Activated T-cell treated with anti-CD3 and anti-CD28 coated beads, Interleukin-2, amount 50 U/mL, for 4 hours (primary cell): ENCODE data around the gene UBXN10. TPM values are rescaled to one million over a fixed set of nuclear protein-coding genes. Genes with fewer than 3 reads are reported as not detected.

Experiments used
- ATAC-seq, 2 donors: fragments of 200-7000 bp; cut with Tn5 transposase; one replicate each; pipeline ENCODE4 v1.10.0; 2021
- DNase-seq: peaks from one replicate; pipeline ENCODE4 v3.0.0-alpha.2; 2020
- H3K27me3 Mint-ChIP-seq: one replicate; pipeline ENCODE4 v1.8.0; 2021; ENCODE audit warnings: low read depth, mixed read lengths
- H3K36me3 Mint-ChIP-seq: one replicate; pipeline ENCODE4 v1.8.0; 2022; ENCODE audit warnings: mixed read lengths; ENCODE audit not compliant: insufficient read depth
- H3K4me1 Mint-ChIP-seq: one replicate; pipeline ENCODE4 v1.8.0; 2021; ENCODE audit warnings: low read depth, mixed read lengths
- H3K4me3 Mint-ChIP-seq: one replicate; pipeline ENCODE4 v1.8.0; 2021; ENCODE audit warnings: mild to moderate bottlenecking, moderate library complexity, mixed read lengths
- H3K9me3 Mint-ChIP-seq: one replicate; pipeline ENCODE4 v1.8.0; 2021; ENCODE audit warnings: mixed read lengths
- total RNA-seq, 3 donors: library from RNA; stranded (reverse); gene quantifications; one replicate each; pipeline ENCODE4 v1.2.1, GENCODE V29; 2021

The UBXN10 gene
- total RNA-seq, 3 donors from 2014 or later = 0.18 to 0.50 (median 0.33) TPM

DNA sequence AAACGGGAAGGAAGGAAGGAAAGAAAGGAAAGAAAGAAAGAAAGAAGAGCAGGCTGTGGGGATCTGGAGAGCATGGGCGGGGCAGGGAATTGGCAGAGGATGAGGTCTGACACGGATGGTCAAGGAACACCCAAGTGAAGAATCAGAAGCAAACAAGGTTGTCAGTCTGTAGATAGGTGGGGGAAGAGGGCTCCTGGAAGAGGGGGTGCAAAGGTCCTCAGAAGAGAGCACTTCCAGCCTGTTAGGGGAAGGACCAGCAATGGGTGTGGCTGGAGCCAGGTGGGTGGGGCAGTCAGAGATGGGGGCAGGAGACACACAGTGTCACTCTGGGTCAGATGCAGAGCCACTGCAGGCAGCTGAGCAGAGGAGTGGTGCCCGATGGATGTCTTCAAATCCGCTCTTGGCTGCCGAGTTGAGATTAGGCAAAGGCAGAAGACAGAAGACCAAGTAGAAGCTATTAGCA lies 11.5 kb downstream of the UBXN10 start:
- no peak overlapping the region for H3K4me3 Mint-ChIP-seq
- peaks cover 2% of the 10 kb centered on the region for H3K4me1 Mint-ChIP-seq
- DNase-seq (no peak), ATAC-seq (no peak)
- peaks cover 15% of the 10 kb centered on the region for H3K27me3 Mint-ChIP-seq
- no peaks in the 10 kb centered on the region for H3K9me3 Mint-ChIP-seq
- no peaks in the 10 kb centered on the region for H3K36me3 Mint-ChIP-seq

DNA sequence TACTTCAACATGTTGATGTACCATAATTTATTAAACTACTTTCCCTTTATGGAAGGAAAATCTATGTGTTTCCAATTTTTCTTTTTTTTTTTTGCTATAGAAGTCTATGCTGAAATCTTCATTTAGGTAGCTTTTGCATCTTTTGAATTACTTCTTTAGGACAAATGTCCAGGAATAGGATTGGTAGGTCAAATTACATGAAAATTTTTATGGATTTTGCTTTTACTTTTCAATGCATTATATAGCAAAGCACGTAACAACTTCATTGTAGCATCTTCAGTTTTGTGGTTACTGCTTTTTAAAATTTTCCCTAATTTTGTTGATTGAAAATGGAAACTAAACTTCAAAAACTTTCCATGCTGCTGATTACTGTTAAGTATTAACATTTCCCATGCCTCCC lies 12.4 kb downstream of the UBXN10 start:
- peaks cover 2% of the 10 kb centered on the region for H3K4me1 Mint-ChIP-seq
- no peaks in the 10 kb centered on the region for H3K9me3 Mint-ChIP-seq
- DNase-seq (no peak), ATAC-seq (no peak)
- H3K4me3 Mint-ChIP-seq = no peak overlapping the region
- H3K27me3 Mint-ChIP-seq = peaks cover 16% of the 10 kb centered on the region
- no peaks in the 10 kb centered on the region for H3K36me3 Mint-ChIP-seq

DNA sequence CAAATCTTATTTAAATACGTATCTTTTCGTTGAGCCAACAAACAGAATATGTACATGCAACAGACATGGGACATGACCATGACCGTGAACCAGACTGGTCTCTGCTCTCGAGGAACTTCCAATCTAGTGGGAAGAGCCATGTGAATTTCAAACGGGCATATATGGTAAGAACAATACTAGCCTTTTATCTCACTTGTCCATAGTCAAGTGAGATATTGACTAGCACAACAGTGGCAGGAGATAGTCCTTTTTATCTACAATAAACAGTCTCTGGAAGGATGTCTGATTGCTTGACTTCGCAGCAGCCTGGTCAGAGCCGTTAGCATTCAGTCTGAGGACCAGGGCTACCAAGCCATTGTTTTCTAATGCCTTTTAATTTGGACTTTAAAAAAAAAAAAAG lies 13.0 kb downstream of the UBXN10 start:
- DNase-seq = no peak
- no peak overlapping the region for H3K4me3 Mint-ChIP-seq
- H3K36me3 Mint-ChIP-seq = no peaks in the 10 kb centered on the region
- peaks cover 16% of the 10 kb centered on the region for H3K27me3 Mint-ChIP-seq
- H3K9me3 Mint-ChIP-seq = no peaks in the 10 kb centered on the region
- H3K4me1 Mint-ChIP-seq = peaks cover 2% of the 10 kb centered on the region
- ATAC-seq = no peak

DNA sequence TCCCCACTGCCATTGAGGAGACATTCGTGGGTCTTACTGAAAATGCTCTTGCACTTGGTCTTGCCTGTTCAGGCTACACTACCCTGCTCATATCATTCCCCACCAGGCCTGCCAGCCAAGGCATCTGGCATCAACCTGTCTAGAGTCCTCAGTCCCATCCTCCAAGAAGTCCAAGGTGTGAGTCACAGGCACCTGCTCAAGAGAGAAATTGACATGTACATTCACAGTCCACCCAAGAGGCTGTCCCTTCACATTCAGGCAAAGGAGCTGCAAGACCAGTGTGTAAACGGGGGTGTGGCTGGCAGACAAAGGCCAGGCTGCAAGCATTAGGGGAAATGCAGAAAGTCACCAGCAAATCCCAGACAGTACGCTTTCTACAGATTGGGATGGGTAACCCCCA lies 13.5 kb downstream of the UBXN10 start:
- Mint-ChIP-seq H3K9me3 (no peaks in the 10 kb centered on the region), H3K27me3 (peaks cover 16% of the 10 kb centered on the region), H3K4me1 (peaks cover 2% of the 10 kb centered on the region), H3K36me3 (no peaks in the 10 kb centered on the region), H3K4me3 (no peak overlapping the region)
- no peak for ATAC-seq
- DNase-seq = no peak

DNA sequence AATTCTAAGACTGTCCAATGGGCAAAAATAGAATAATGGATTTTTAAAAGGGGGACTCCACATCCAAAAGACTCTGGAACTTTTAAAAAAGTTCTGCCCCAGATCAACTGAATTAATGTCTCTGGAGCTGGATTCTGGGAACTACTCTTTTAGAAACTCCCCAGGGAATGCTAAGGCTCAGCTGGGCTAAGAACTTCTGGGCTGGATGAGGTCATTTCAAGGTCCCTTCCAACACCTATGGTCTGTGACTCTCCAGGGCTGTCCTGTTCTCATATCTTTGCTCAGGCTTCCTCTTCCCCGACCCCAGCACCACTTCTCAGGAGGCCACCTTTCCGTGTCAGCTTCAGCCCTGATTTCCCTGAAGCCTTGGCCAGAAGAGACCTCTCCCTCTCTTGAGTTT lies 13.9 kb downstream of the UBXN10 start:
- no peak for ATAC-seq
- Mint-ChIP-seq H3K27me3 (peaks cover 16% of the 10 kb centered on the region), H3K9me3 (no peaks in the 10 kb centered on the region)

DNA sequence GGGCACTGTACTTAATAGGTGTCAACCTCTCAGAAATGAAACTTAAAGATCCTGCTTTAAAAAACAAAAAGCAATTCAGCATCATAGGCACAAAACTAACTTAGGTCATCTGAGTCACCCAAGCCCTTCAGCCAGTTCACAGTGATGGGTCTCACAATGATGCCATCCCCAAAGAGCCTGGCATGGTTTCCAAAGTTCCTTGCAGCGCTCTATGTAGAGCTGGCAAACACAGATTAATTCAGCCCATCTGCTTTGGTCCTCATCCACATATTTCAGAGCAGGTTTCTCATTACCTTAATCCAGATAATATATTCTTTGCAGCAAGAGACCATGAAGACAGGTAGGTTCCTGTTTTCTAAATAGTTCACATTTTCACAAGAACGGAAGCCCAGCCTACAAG lies 15.1 kb downstream of the UBXN10 start:
- Mint-ChIP-seq H3K27me3 (peaks cover 9% of the 10 kb centered on the region), H3K9me3 (no peaks in the 10 kb centered on the region), H3K4me1 (no peaks in the 10 kb centered on the region), H3K36me3 (no peaks in the 10 kb centered on the region), H3K4me3 (no peak overlapping the region)
- DNase-seq (no peak), ATAC-seq (no peak)

More for the DNA sequence above, 13.9 kb downstream of the UBXN10 start:
- Mint-ChIP-seq H3K4me3 (no peak overlapping the region), H3K4me1 (peaks cover 2% of the 10 kb centered on the region), H3K36me3 (no peaks in the 10 kb centered on the region)
- no peak for DNase-seq

DNA sequence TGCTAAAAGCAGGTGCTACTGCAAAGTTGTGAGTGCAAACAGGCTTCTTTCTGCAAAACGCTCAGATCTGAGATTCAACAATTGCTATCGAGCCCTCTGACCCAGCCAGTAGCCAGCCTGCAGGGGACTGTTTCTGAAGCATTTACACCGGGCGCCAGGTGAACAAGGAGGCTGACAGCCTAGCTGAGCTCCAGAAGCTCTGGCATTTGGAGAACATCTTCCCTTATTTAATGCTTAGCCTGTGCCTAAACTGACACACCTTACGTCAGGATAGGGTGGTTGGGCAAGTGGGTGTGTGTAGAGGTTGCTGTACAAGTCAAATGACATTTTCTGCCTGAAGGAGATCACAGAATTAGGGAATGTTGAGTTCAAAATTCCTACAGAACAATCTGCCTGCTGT lies 16.3 kb downstream of the UBXN10 start:
- H3K9me3 Mint-ChIP-seq = no peaks in the 10 kb centered on the region
- H3K36me3 Mint-ChIP-seq = no peaks in the 10 kb centered on the region
- no peaks in the 10 kb centered on the region for H3K4me1 Mint-ChIP-seq
- peaks cover 5% of the 10 kb centered on the region for H3K27me3 Mint-ChIP-seq
- H3K4me3 Mint-ChIP-seq = no peak overlapping the region
- DNase-seq = no peak
- ATAC-seq = no peak

DNA sequence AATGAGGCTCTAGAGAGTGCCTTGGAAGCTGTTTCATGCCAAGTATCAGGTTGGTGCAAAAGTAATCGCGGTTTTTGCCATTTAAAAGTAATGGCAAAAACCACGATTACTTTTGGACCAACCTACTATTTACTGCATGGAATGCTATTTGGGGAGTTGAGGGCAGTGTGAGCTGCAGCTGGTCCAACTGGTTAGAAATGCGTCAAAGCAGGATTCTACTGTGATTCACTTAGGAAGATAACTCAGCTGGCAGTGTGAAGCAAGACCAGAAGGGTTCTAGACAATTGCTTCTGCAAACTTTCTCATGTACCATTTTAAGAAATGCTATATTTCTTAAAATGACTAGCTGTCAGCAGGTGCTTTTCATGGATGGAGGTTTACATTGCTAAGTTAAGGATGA lies 21.6 kb downstream of the UBXN10 start:
- DNase-seq (no peak), ATAC-seq (no peak)
- no peaks in the 10 kb centered on the region for H3K9me3 Mint-ChIP-seq
- H3K27me3 Mint-ChIP-seq = peaks cover 16% of the 10 kb centered on the region
- peaks cover 5% of the 10 kb centered on the region for H3K4me1 Mint-ChIP-seq
- no peaks in the 10 kb centered on the region for H3K36me3 Mint-ChIP-seq
- H3K4me3 Mint-ChIP-seq = no peak overlapping the region

DNA sequence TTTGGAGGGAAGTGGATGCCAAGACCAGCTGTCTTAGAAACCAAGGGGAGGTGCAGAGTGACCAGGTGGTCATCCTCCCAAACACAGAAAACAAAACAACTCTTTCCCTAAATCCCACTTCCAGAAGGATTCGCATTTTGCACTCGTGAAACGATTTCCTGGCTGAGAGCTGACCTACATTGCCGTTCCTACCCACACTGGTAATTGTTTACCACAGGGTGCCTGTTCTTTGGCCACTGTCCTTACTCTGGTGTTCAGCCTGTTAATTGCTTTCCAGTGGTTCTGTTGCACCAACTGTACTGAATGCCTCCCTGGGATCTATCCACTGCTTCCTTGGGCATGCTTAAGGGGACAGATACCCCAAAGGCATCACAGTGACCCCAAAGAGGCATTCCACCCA lies 23.6 kb downstream of the UBXN10 start:
- H3K27me3 Mint-ChIP-seq = peaks cover 24% of the 10 kb centered on the region
- no peaks in the 10 kb centered on the region for H3K9me3 Mint-ChIP-seq
- H3K36me3 Mint-ChIP-seq = no peaks in the 10 kb centered on the region
- peaks cover 9% of the 10 kb centered on the region for H3K4me1 Mint-ChIP-seq
- no peak for ATAC-seq
- no peak for DNase-seq
- H3K4me3 Mint-ChIP-seq = no peak overlapping the region

DNA sequence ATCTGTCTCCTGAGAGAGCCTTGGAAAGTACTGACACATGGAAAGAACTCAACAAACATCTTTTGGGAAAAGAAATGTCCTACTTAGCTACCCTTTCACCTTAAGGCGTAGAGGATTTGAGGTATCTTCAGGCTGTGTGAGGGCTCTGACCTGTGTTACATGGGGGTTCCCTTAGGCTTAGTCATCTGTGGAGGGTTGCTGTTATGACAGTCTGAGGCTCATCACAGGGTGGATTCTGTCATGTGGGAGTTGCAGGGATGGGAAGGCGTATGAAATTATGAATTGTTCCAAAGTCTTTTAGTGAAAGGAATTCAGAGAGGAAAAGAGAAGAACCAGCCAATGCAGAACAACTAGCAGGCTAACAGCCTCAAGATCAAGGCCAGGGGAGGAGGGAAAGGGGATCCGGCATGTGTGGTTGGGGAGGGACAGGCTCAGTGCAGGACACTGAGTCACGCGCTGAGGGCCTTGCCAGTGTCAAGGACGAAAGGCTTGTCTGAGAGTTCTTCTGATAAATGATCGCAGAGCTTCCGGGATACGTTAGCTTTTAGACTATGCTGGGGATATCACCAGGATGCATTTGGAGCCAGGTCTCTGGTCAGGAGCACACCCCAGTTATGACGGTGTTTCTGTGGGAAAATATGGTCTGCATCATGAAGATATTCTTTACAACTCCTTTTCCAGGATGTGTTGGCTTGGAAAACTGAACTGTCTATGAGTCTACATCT lies 25.0 kb downstream of the UBXN10 start:
- no peak overlapping the region for H3K4me3 Mint-ChIP-seq
- no peak for ATAC-seq
- peaks cover 36% of the 10 kb centered on the region for H3K27me3 Mint-ChIP-seq
- H3K9me3 Mint-ChIP-seq = no peaks in the 10 kb centered on the region
- DNase-seq = no peak
- H3K36me3 Mint-ChIP-seq = no peaks in the 10 kb centered on the region
- peaks cover 9% of the 10 kb centered on the region for H3K4me1 Mint-ChIP-seq

DNA sequence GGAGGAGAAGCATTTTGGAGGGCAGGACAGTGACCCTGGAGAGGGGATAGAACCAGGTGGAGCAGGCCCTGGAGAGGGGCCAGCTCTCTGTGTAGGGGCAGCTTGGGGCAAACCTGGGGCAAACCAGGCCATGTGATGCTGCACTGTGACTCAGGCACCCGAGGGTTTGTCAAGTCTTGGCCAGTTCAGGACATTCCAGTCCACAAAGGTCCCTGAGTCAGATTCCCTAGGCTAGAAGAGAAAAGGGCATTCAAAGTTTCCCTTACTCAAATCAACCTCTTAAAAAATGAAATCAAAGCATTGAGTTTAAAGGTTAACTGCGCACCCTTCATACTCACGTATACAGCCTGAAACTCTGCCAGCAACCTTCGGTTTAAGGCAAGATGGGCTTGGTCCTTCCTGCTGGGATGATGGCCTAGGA lies 25.6 kb downstream of the UBXN10 start:
- no peak for DNase-seq
- Mint-ChIP-seq H3K4me3 (no peak overlapping the region), H3K9me3 (no peaks in the 10 kb centered on the region), H3K27me3 (peaks cover 38% of the 10 kb centered on the region), H3K4me1 (peaks cover 9% of the 10 kb centered on the region), H3K36me3 (no peaks in the 10 kb centered on the region)
- no peak for ATAC-seq

DNA sequence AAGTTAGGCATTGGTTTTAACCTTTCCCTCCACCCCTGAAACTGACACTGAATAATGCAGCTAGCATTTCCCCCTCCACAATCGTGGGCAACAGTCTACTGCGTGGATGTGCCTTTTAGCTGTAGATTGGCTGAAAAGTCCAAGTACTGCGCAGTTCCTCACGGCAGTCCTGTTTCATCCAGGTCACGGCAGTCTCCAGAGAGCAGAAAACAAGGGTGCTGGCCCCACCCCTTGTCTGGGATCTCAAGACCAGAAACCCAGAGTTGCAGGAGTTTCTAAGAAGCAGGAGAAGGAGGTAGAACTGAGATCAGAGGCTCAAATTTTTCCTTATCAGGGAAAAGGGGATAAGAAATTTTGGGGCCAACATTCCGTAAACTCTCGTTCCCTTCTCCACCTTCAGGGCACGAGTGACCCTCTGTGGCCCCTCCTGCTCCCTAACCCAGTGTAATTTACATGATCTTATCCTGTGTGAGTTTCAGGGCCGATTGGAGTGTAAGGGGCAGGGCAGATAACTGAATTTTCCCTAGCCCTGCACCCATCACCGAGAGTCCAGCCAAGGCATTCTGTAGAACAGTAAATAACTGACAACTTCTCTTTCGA lies 26.3 kb downstream of the UBXN10 start:
- H3K27me3 Mint-ChIP-seq = peaks cover 39% of the 10 kb centered on the region
- H3K4me3 Mint-ChIP-seq = no peak overlapping the region
- H3K36me3 Mint-ChIP-seq = no peaks in the 10 kb centered on the region
- no peak for ATAC-seq
- DNase-seq = no peak
- H3K4me1 Mint-ChIP-seq = peaks cover 9% of the 10 kb centered on the region
- H3K9me3 Mint-ChIP-seq = no peaks in the 10 kb centered on the region

DNA sequence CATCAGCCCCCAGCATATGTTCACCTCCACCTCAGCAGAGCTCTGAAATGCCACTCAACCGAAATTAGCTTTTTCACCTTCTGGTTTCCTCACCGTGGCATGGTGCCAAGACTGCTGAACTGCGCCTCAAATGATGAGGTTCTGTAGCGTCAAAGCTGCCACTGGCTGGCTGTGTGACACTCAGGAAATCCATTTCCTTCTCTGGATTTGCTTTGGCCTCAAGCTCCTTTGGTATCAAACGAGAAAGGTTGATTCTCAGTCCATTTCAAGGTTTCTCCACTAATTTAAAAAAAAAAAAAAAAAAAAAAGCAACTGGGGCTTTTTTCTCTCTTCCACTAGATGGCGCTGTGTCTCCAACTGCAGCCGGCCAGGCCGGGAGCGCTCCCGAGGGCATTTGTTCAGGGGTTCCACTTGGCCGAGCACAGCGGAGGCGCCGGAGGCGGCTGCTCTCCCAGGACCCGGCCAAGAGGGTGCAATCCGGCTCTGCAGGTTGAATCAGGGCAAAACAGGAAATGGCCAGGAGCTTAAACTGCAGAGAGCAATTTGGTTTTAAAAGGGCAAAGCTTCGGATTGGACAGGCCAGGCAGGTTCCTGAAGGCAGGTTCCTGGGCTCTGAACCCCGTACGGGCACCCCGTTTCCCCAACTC lies 26.9 kb downstream of the UBXN10 start:
- Mint-ChIP-seq H3K4me3 (peak overlapping the region; percentile 32), H3K4me1 (peaks cover 9% of the 10 kb centered on the region), H3K9me3 (no peaks in the 10 kb centered on the region), H3K36me3 (no peaks in the 10 kb centered on the region), H3K27me3 (peaks cover 40% of the 10 kb centered on the region)
- ATAC-seq = peak in 1 of 2 donors; percentile 55
- peak; percentile 38 for DNase-seq

DNA sequence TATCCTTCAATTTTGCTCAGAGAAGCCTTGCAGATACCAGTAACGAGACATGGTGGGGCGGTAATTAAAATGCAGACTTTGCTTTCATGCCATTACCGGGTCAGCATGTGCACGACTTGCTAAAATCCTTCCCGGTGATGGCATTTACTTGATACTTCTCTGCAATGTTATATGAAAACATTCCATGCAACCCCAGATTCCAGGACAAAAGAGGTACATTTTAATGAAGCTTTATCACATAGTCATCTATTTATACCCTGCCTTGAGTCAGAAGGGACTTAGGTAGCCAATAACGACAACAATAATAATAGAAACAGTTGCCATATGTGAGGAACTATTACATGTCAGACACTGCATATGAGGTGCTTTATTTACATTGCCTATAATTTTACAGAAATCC lies 29.8 kb downstream of the UBXN10 start:
- DNase-seq = no peak
- Mint-ChIP-seq H3K4me1 (peaks cover 9% of the 10 kb centered on the region), H3K4me3 (no peak overlapping the region), H3K9me3 (no peaks in the 10 kb centered on the region), H3K36me3 (no peaks in the 10 kb centered on the region), H3K27me3 (peaks cover 36% of the 10 kb centered on the region)
- no peak for ATAC-seq

DNA sequence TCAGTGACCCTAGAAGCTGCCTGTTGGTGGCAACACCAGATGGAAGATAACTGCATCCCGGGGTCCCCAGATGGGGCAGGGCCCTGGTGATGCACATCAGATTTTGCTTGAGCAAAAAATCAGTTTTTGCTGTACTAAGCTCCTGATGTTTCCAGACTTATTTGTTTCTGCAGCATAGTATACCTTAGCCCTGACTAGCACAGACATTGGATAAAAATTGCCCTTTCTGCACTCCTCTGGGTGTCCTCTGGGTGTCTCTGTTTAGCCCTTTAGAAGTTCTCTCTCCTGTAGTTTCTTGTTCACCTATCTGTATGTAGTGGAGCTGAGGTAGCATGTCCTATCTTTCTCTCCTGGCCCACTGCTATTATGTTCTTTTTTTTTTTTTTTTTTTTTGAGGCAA lies 30.7 kb downstream of the UBXN10 start:
- Mint-ChIP-seq H3K9me3 (no peaks in the 10 kb centered on the region), H3K4me1 (peaks cover 9% of the 10 kb centered on the region), H3K4me3 (no peak overlapping the region), H3K36me3 (no peaks in the 10 kb centered on the region), H3K27me3 (peaks cover 38% of the 10 kb centered on the region)
- ATAC-seq = peak; percentile 58 to 60
- no peak for DNase-seq
